ENCODE data around the gene PPP4R2.
"Not testable (repeated sequence)": the region's sequence is repeated elsewhere in the genome, so short reads cannot be mapped to it uniquely, and the experiment has no call there.

GRCh38 chr3:73003050-73003449, 6.4 kb downstream of the PPP4R2 start:
- TF ChIP-seq POLR2A (IDR thresholded peaks at IDR 0.05): not testable (repeated sequence)
- TF ChIP-seq, protein P1, sequence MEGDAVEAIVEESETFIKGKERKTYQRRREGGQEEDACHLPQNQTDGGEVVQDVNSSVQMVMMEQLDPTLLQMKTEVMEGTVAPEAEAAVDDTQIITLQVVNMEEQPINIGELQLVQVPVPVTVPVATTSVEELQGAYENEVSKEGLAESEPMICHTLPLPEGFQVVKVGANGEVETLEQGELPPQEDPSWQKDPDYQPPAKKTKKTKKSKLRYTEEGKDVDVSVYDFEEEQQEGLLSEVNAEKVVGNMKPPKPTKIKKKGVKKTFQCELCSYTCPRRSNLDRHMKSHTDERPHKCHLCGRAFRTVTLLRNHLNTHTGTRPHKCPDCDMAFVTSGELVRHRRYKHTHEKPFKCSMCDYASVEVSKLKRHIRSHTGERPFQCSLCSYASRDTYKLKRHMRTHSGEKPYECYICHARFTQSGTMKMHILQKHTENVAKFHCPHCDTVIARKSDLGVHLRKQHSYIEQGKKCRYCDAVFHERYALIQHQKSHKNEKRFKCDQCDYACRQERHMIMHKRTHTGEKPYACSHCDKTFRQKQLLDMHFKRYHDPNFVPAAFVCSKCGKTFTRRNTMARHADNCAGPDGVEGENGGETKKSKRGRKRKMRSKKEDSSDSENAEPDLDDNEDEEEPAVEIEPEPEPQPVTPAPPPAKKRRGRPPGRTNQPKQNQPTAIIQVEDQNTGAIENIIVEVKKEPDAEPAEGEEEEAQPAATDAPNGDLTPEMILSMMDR (IDR thresholded peaks at IDR 0.05): not testable (repeated sequence)

All from adrenal gland (tissue), 5 donors.